ENCODE results near the gene PIM2. TPM values are rescaled to one million over a fixed set of nuclear protein-coding genes. Genes with fewer than 3 reads are reported as not detected.
A peak's percentile ranks its signal among the peaks of the same experiment; 100 is the strongest.

PIM2 gene
- total RNA-seq, 1 donor from 2014 or later, result 9.3 TPM

DNA sequence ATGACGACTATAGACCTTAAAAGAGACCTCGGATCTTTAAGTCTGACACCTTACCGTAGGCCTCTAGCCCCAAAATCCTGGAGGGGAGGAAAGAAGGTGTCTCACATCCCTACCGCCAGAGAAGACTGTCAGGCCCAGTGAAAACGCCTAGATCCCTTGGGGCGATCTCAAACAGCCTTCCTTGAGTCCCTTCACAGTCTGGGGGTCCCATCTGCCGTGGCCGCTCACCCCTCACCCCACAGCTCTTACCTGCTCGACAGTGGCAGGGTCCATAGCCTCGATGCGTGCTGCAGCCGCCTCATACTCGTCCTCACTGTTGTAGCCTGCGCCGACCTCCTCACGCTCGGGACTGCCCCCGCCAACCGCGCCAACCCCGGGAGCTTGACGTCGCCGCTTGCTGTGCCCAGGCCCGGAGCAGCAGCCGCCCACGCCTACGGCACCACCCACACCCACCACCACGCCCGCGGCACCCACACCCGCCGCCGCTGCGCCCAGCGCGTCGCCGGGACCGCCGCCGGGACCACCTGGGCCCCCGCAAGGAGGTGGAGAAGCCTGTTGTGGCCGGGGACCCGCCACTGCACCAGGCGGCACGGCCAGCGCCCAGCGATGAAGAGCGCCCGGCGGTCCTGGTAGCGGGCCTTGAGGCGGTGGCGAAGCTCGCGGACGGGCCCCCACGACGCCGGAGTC, 38.0 kb upstream of the PIM2 start:
- Mint-ChIP-seq H3K4me1 (ENCODE audit: unreplicated experiment) (no peaks in the 10 kb centered on the region), H3K4me3 (peak overlapping the region; percentile 86), H3K27me3 (no peaks in the 10 kb centered on the region), H3K36me3 (peaks cover 7% of the 10 kb centered on the region), H3K27ac (peak overlapping the region; percentile 88), H3K9me3 (no peaks in the 10 kb centered on the region)
- no peak for DNase-seq (ENCODE audit: extremely low spot score, unreplicated experiment)
- TF ChIP-seq, protein P1, sequence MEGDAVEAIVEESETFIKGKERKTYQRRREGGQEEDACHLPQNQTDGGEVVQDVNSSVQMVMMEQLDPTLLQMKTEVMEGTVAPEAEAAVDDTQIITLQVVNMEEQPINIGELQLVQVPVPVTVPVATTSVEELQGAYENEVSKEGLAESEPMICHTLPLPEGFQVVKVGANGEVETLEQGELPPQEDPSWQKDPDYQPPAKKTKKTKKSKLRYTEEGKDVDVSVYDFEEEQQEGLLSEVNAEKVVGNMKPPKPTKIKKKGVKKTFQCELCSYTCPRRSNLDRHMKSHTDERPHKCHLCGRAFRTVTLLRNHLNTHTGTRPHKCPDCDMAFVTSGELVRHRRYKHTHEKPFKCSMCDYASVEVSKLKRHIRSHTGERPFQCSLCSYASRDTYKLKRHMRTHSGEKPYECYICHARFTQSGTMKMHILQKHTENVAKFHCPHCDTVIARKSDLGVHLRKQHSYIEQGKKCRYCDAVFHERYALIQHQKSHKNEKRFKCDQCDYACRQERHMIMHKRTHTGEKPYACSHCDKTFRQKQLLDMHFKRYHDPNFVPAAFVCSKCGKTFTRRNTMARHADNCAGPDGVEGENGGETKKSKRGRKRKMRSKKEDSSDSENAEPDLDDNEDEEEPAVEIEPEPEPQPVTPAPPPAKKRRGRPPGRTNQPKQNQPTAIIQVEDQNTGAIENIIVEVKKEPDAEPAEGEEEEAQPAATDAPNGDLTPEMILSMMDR (conservative IDR thresholded peaks at IDR 0.05), result no peak

DNA sequence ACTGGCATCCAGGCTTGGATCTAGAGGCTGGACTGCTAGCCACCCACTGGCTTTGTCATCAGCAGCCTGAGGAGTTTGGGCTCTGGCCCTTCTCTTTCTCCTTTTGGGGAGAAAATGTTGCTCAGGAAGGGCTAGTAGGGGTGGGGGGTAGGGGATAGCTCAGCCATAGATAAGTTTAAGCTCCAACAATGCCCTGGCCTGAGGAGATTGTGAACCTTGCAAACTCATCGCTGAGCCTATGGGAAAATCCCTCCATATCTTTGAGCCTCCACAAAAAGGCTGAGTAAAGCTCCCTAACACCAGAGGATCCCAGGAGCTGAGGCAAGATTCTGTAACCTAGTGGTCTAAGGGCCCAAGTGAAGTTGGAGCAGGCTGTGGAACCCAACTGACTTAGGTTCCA, 29.8 kb upstream of the PIM2 start:
- no peak overlapping the region for H3K27ac Mint-ChIP-seq

GRCh38 chrX:48945517-48946348, 26.9 kb upstream of the PIM2 start:
- Mint-ChIP-seq H3K27me3 (no peaks in the 10 kb centered on the region), H3K4me1 (ENCODE audit: unreplicated experiment) (no peaks in the 10 kb centered on the region), H3K27ac (peak overlapping the region; percentile 12), H3K9me3 (no peaks in the 10 kb centered on the region), H3K4me3 (no peak overlapping the region), H3K36me3 (peaks cover 6% of the 10 kb centered on the region)
- no peak for DNase-seq (ENCODE audit: extremely low spot score, unreplicated experiment)
- TF ChIP-seq, protein P1 (conservative IDR thresholded peaks at IDR 0.05), result peak; percentile 80

More for the DNA sequence above, 29.8 kb upstream of the PIM2 start:
- no peak for DNase-seq (ENCODE audit: extremely low spot score, unreplicated experiment)
- H3K27me3 Mint-ChIP-seq, result no peaks in the 10 kb centered on the region
- H3K36me3 Mint-ChIP-seq, result no peaks in the 10 kb centered on the region
- TF ChIP-seq, protein P1 (conservative IDR thresholded peaks at IDR 0.05), result no peak
- no peaks in the 10 kb centered on the region for H3K4me1 Mint-ChIP-seq (ENCODE audit: unreplicated experiment)
- H3K4me3 Mint-ChIP-seq, result no peak overlapping the region
- H3K9me3 Mint-ChIP-seq, result no peaks in the 10 kb centered on the region

DNA sequence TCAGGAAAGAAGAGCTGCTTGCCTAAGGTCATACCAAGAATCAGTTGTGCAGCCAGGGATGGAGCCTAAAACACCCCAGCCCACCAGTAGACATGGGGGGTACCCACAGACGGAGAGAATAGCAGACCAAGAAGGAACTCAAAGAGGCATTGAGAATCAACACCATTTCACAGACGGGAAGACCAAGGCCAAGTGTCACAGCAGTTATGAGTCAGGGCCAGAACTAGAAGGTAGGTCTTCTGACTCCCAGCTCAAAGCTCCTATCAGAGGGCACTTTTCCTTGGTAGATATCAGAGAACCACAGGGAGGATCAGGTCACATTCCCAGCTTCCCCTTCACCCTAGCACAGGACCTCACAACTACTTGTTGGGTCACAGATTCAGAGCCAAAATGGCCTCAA, 24.1 kb upstream of the PIM2 start:
- no peak for DNase-seq (ENCODE audit: extremely low spot score, unreplicated experiment)
- peaks cover 6% of the 10 kb centered on the region for H3K36me3 Mint-ChIP-seq
- no peak overlapping the region for H3K27ac Mint-ChIP-seq
- no peaks in the 10 kb centered on the region for H3K9me3 Mint-ChIP-seq
- TF ChIP-seq, protein P1 (conservative IDR thresholded peaks at IDR 0.05), result no peak
- H3K4me3 Mint-ChIP-seq, result no peak overlapping the region
- H3K27me3 Mint-ChIP-seq, result no peaks in the 10 kb centered on the region
- no peaks in the 10 kb centered on the region for H3K4me1 Mint-ChIP-seq (ENCODE audit: unreplicated experiment)

GRCh38 chrX:48940404-48940955, 21.7 kb upstream of the PIM2 start:
- Mint-ChIP-seq H3K36me3 (peaks cover 6% of the 10 kb centered on the region), H3K9me3 (no peaks in the 10 kb centered on the region), H3K27me3 (no peaks in the 10 kb centered on the region), H3K4me1 (ENCODE audit: unreplicated experiment) (no peaks in the 10 kb centered on the region), H3K4me3 (no peak overlapping the region), H3K27ac (no peak overlapping the region)
- no peak for DNase-seq (ENCODE audit: extremely low spot score, unreplicated experiment)
- TF ChIP-seq, protein P1 (conservative IDR thresholded peaks at IDR 0.05), result no peak
